ENCODE data around the gene METTL26. TPM values are rescaled to one million over a fixed set of nuclear protein-coding genes. Genes with fewer than 3 reads are reported as not detected.

METTL26 gene
- total and polyA plus RNA-seq, 10 of the 15 experiments (the other 5 are each of a cell fraction or from before 2014, with no cell fraction given): 5.4 to 163 (median 79.3) TPM

- TF ChIP-seq LARP7 (IDR thresholded peaks at IDR 0.05) (no peak), POU2F2 (IDR thresholded peaks at IDR 0.05; ENCODE audit: borderline replicate concordance, low read depth, low read length) (no peak), BMI1 (IDR thresholded peaks at IDR 0.05; ENCODE audit: borderline replicate concordance) (no peak), CUX1 (IDR thresholded peaks at IDR 0.05; ENCODE audit: insufficient replicate concordance, low read depth, low read length) (no peak), CEBPZ (IDR thresholded peaks at IDR 0.05; ENCODE audit: low read depth, low read length) (no peak), MXI1 (IDR thresholded peaks at IDR 0.05; ENCODE audit: low read depth, low read length) (no peak), HCFC1 (IDR thresholded peaks at IDR 0.05; ENCODE audit: low read length) (no peak), TBL1XR1 (IDR thresholded peaks at IDR 0.05; ENCODE audit: low read depth, low read length) (no peak)
- H3K9me3 ChIP-seq (replicated peaks; ENCODE audit: control insufficient read depth, insufficient read depth, low read length): peaks cover 3% of the 10 kb centered on the region; the same call in 1 of the 3 replicates
- BruUV-seq (replicated peaks): no TSS peak
- no peak for FAIRE-seq
- ChIA-PET POLR2A (interaction anchor here (1.0 kb wide), 1 partner anchor 27 kb away, joined by 4 read pairs; the partner anchor contains the start of gene METTL26), CTCF (interaction anchor here (1.1 to 2.0 kb wide), 4 partner anchors 9 to 38 kb away, joined by 3 to 4 read pairs (median 4); no protein-coding TSS in a partner anchor), RAD21 (ENCODE audit: unreplicated experiment) (no interaction called here), SMC1A (ENCODE audit: uncharacterized antibody, unreplicated experiment) (no interaction called here)
- 91% methylated on average over 13 of the region's 13 CpGs for WGBS (ENCODE audit: insufficient coverage, insufficient replicate concordance, low lambda C conversion rate, missing lambda C conversion rate)
- no peak overlapping the region for H3K27ac ChIP-seq (ENCODE audit: control insufficient read depth, insufficient read depth)
- H3K4me3 ChIP-seq: no peak overlapping the region
- in situ Hi-C loops (cut with MboI): no loop called here
- H3K9ac ChIP-seq (ENCODE audit: control insufficient read depth, insufficient read depth, low read length): no peak overlapping the region
- no peak overlapping the region for H3K4me2 ChIP-seq (ENCODE audit: control insufficient read depth, insufficient read depth)
- no peaks in the 10 kb centered on the region for H3K36me3 ChIP-seq (ENCODE audit: control insufficient read depth in 2 of 2, insufficient read depth in 2 of 2, low read length in 1 of 2)
- ATAC-seq: no peak
- no peak for DNase-seq (ENCODE audit: low read depth, low spot score)
- no peaks in the 10 kb centered on the region for H4K20me1 ChIP-seq (ENCODE audit: control insufficient read depth, insufficient read depth)
- no peaks in the 10 kb centered on the region for H3K79me2 ChIP-seq (ENCODE audit: control insufficient read depth, insufficient read depth, low read length)
- H3K27me3 ChIP-seq (replicated peaks in 1 of 2; ENCODE audit: control insufficient read depth in 2 of 2, insufficient read depth in 2 of 2, low read length in 1 of 2): no peaks in the 10 kb centered on the region
- H3K4me1 ChIP-seq (ENCODE audit: control insufficient read depth, insufficient read depth, low read length): no peaks in the 10 kb centered on the region
- intact Hi-C loops (cut with micrococcal nuclease; ENCODE audit: unreplicated experiment): no loop called here
- H2AFZ ChIP-seq (ENCODE audit: control insufficient read depth, low read depth, low read length): no peak overlapping the region
Measured at GRCh38 chr16:609316-609715, 26.8 kb downstream of the METTL26 start.

Data from GM12878 (cell line).